Gastrocnemius medialis (tissue), 4 donors: ENCODE measurements around the gene KPNB1.

ENCODE experiments used
- CTCF ChIP-seq, 5 experiments: fragments of 450-650 bp in 3 of 5; fragments of 200-600 bp in 2 of 5; sonication (generic) in 2 of 5; IDR thresholded peaks in 4 of 5; conservative IDR thresholded peaks in 1 of 5; 1 replicate in 4 of 5; 2 replicates in 1 of 5; pipeline ENCODE4 v1.5.1; 2016 to 2019; ENCODE audit warnings: antibody characterized with exemption in 5 of 5, mild to moderate bottlenecking in 3 of 5, moderate library complexity in 3 of 5
- POLR2A ChIP-seq, 2 donors: fragments of 450-650 bp; IDR thresholded peaks; one replicate each; pipeline ENCODE4 v1.6.1; 2017; ENCODE audit warnings: antibody characterized with exemption in 2 of 2, mild to moderate bottlenecking in 2 of 2, moderate library complexity in 2 of 2

GRCh38 chr17:47649972-47650524 is 329 bp downstream of the KPNB1 start:
- TF ChIP-seq CTCF (IDR thresholded peaks at IDR 0.05 in 4 of 5, conservative IDR thresholded peaks at IDR 0.05 in 1 of 5) (no peak), POLR2A (IDR thresholded peaks at IDR 0.05) (no peak)
